HG03097 (cell line): ENCODE data around the gene HTRA3.

Experiments
- ATAC-seq: cut with Tn5 transposase; IDR thresholded peaks from one replicate; pipeline ENCODE4 v1.9.1; 2021; ENCODE audit not compliant: unreplicated experiment, low FRiP score

HTRA3 gene

GRCh38 chr4:8321771-8322170 lies 52.2 kb downstream of the HTRA3 start:
- no peak for ATAC-seq

- ATAC-seq, result no peak
Observed at GRCh38 chr4:8322794-8323704, 53.5 kb downstream of the HTRA3 start.

- ATAC-seq, result no peak
Observed at GRCh38 chr4:8323947-8324555, 54.5 kb downstream of the HTRA3 start.

GRCh38 chr4:8324640-8325239 lies 55.2 kb downstream of the HTRA3 start:
- ATAC-seq, result no peak

GRCh38 chr4:8325291-8325973 lies 55.9 kb downstream of the HTRA3 start:
- no peak for ATAC-seq

- ATAC-seq, result no peak
Observed at GRCh38 chr4:8326206-8326605, 56.7 kb downstream of the HTRA3 start.

- ATAC-seq, result no peak
Observed at GRCh38 chr4:8328456-8328855, 58.9 kb downstream of the HTRA3 start.

- ATAC-seq, result no peak
Observed at GRCh38 chr4:8328866-8329559, 59.5 kb downstream of the HTRA3 start.

GRCh38 chr4:8329560-8329858 lies 60.0 kb downstream of the HTRA3 start:
- ATAC-seq, result no peak

- ATAC-seq, result no peak
Observed at GRCh38 chr4:8329859-8330761, 60.6 kb downstream of the HTRA3 start.

GRCh38 chr4:8330821-8331574 lies 61.4 kb downstream of the HTRA3 start:
- ATAC-seq, result no peak

- ATAC-seq, result no peak
Observed at GRCh38 chr4:8331575-8331955, 62.0 kb downstream of the HTRA3 start.

GRCh38 chr4:8332038-8332857 lies 62.7 kb downstream of the HTRA3 start:
- ATAC-seq, result no peak

GRCh38 chr4:8332891-8333331 lies 63.4 kb downstream of the HTRA3 start:
- no peak for ATAC-seq

GRCh38 chr4:8333726-8334460 lies 64.3 kb downstream of the HTRA3 start:
- ATAC-seq, result no peak

- no peak for ATAC-seq
Observed at GRCh38 chr4:8334786-8335460, 65.4 kb downstream of the HTRA3 start.

- no peak for ATAC-seq
Observed at GRCh38 chr4:8335848-8336247, 66.3 kb downstream of the HTRA3 start.
